ENCODE measurements around the gene ADPRS. TPM values are rescaled to one million over a fixed set of nuclear protein-coding genes. Genes with fewer than 3 reads are reported as not detected.

ADPRS gene
- total RNA-seq, 1 donor from 2014 or later, result 23.9 TPM

GRCh38 chr1:36087233-36088123 lies 1.2 kb upstream of the ADPRS start:
- DNase-seq, result no peak
- H3K27ac Mint-ChIP-seq, result peak overlapping the region; percentile 24
- H3K4me1 Mint-ChIP-seq, result peaks cover 16% of the 10 kb centered on the region
- TF ChIP-seq, protein P1, sequence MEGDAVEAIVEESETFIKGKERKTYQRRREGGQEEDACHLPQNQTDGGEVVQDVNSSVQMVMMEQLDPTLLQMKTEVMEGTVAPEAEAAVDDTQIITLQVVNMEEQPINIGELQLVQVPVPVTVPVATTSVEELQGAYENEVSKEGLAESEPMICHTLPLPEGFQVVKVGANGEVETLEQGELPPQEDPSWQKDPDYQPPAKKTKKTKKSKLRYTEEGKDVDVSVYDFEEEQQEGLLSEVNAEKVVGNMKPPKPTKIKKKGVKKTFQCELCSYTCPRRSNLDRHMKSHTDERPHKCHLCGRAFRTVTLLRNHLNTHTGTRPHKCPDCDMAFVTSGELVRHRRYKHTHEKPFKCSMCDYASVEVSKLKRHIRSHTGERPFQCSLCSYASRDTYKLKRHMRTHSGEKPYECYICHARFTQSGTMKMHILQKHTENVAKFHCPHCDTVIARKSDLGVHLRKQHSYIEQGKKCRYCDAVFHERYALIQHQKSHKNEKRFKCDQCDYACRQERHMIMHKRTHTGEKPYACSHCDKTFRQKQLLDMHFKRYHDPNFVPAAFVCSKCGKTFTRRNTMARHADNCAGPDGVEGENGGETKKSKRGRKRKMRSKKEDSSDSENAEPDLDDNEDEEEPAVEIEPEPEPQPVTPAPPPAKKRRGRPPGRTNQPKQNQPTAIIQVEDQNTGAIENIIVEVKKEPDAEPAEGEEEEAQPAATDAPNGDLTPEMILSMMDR (IDR thresholded peaks at IDR 0.05), result no peak
- ATAC-seq (ENCODE audit: low read depth), result no peak
- peaks cover 14% of the 10 kb centered on the region for H3K36me3 Mint-ChIP-seq (ENCODE audit: low read depth)
- peak overlapping the region; percentile 89 for H3K4me3 Mint-ChIP-seq
- intact Hi-C loops (cut with micrococcal nuclease), result loop anchor here (1.0 to 10.0 kb wide), 5 partner anchors 62 to 299 kb away; partner anchors contain the start of genes AGO1, AGO3 and TRAPPC3
- ChIA-PET CTCF (interaction anchor here (1.0 kb wide), 1 partner anchor 206 kb away, joined by 3 read pairs; no protein-coding TSS in a partner anchor), POLR2A (interaction anchor here (0.7 to 1.0 kb wide), 2 partner anchors 156 to 1164 kb away, joined by 3 to 9 read pairs; partner anchors contain the start of gene AGO3)
- peaks cover 25% of the 10 kb centered on the region for H3K27me3 Mint-ChIP-seq
- no peaks in the 10 kb centered on the region for H3K9me3 Mint-ChIP-seq

DNA sequence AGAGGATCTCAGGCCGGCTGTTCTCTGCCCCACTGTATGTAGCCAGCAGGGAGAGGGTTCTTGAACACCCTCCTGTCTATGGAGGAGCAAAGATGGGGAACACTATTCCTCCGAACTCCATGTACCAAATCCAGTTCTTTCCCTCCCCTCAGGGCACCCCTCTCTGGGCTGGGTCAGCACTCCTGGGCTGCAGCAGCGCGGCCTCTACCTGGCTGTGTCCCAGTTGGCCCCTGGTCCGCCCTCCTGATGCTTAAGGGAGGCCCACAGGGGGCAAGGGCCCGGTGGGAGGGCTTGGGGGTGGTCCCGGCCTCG lies 471 bp upstream of the ADPRS start:
- H3K27ac Mint-ChIP-seq, result no peak overlapping the region
- TF ChIP-seq, protein P1 (IDR thresholded peaks at IDR 0.05), result no peak
- no peaks in the 10 kb centered on the region for H3K9me3 Mint-ChIP-seq
- CTCF ChIA-PET, result no interaction called here
- H3K36me3 Mint-ChIP-seq (ENCODE audit: low read depth), result peaks cover 21% of the 10 kb centered on the region
- H3K4me3 Mint-ChIP-seq, result peak overlapping the region; percentile 89
- DNase-seq (no peak), ATAC-seq (ENCODE audit: low read depth) (peak; percentile 12)
- POLR2A ChIA-PET, result interaction anchor here (0.7 kb wide), 1 partner anchor 1164 kb away, joined by 9 read pairs; no protein-coding TSS in a partner anchor
- peaks cover 17% of the 10 kb centered on the region for H3K4me1 Mint-ChIP-seq
- H3K27me3 Mint-ChIP-seq, result peaks cover 22% of the 10 kb centered on the region
- intact Hi-C loops (cut with micrococcal nuclease), result loop anchor here (1.0 to 10.0 kb wide), 5 partner anchors 61 to 298 kb away; partner anchors contain the start of genes AGO1, AGO3 and TRAPPC3

GRCh38 chr1:36089393-36090121 lies 865 bp downstream of the ADPRS start:
- intact Hi-C loops (cut with micrococcal nuclease), result loop anchor here (2.0 to 10.0 kb wide), 2 partner anchors 159 to 235 kb away; partner anchors contain the start of gene AGO3
- Mint-ChIP-seq H3K36me3 (ENCODE audit: low read depth) (peaks cover 32% of the 10 kb centered on the region), H3K4me1 (peaks cover 17% of the 10 kb centered on the region), H3K4me3 (peak overlapping the region; percentile 89), H3K27ac (peak overlapping the region; percentile 88), H3K27me3 (peaks cover 16% of the 10 kb centered on the region), H3K9me3 (no peaks in the 10 kb centered on the region)
- ChIA-PET CTCF (no interaction called here), POLR2A (interaction anchor here (0.5 to 1.5 kb wide), 2 partner anchors 13 to 159 kb away, joined by 5 to 8 read pairs; partner anchors contain the start of gene AGO3)
- DNase-seq (no peak), ATAC-seq (ENCODE audit: low read depth) (no peak)
- TF ChIP-seq, protein P1 (IDR thresholded peaks at IDR 0.05), result no peak

GRCh38 chr1:36091141-36091540 lies 2.4 kb downstream of the ADPRS start:
- Mint-ChIP-seq H3K9me3 (no peaks in the 10 kb centered on the region), H3K27me3 (peaks cover 6% of the 10 kb centered on the region), H3K4me1 (peaks cover 17% of the 10 kb centered on the region), H3K36me3 (ENCODE audit: low read depth) (peaks cover 45% of the 10 kb centered on the region), H3K27ac (no peak overlapping the region), H3K4me3 (no peak overlapping the region)
- DNase-seq (no peak), ATAC-seq (ENCODE audit: low read depth) (no peak)
- intact Hi-C loops (cut with micrococcal nuclease), result no loop called here
- TF ChIP-seq, protein P1 (IDR thresholded peaks at IDR 0.05), result no peak
- CTCF ChIA-PET, result no interaction called here
- POLR2A ChIA-PET, result no interaction called here

- TF ChIP-seq, protein P1 (IDR thresholded peaks at IDR 0.05), result no peak
- POLR2A ChIA-PET, result no interaction called here
- CTCF ChIA-PET, result no interaction called here
- Mint-ChIP-seq H3K4me1 (peaks cover 17% of the 10 kb centered on the region), H3K9me3 (no peaks in the 10 kb centered on the region), H3K27me3 (peaks cover under 1% of the 10 kb centered on the region), H3K4me3 (no peak overlapping the region), H3K27ac (no peak overlapping the region), H3K36me3 (ENCODE audit: low read depth) (peaks cover 51% of the 10 kb centered on the region)
- peak; percentile 13 for DNase-seq
- intact Hi-C loops (cut with micrococcal nuclease), result no loop called here
- ATAC-seq (ENCODE audit: low read depth), result no peak
These were observed 3.0 kb downstream of the ADPRS start for GRCh38 chr1:36091698-36092097.

Measured in activated B cell treated with CpG ODN at 0.5 μM for 24 hours (primary cell).